GM18858 (cell line): ENCODE data around the gene ACE2.

Experiments used
- ATAC-seq: cut with Tn5 transposase; IDR thresholded peaks from one replicate; pipeline ENCODE4 v1.9.1; 2021; ENCODE audit not compliant: unreplicated experiment

ACE2 gene

DNA sequence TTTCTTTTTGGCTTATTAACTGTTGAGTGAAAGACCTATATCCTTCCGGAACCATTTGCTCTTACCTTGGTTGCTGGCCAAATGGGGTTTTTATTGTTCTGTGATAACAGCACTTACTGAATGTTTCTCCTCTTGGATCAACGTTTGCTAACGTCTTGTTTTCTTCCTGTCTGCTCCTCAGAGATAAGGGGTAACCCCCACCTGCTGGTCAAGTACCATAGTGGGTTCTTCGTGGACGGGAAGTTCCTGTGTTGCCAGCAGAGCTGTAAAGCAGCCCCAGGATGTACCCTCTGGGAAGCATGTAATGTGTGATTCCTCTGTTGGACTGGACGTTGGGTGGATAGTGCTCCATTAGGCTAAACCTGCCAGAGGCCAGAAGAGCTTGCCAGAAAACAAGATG is 84.8 kb downstream of the ACE2 start:
- ATAC-seq: no peak

- no peak for ATAC-seq
Measured at GRCh38 chrX:15514279-15514678, 86.5 kb downstream of the ACE2 start.

DNA sequence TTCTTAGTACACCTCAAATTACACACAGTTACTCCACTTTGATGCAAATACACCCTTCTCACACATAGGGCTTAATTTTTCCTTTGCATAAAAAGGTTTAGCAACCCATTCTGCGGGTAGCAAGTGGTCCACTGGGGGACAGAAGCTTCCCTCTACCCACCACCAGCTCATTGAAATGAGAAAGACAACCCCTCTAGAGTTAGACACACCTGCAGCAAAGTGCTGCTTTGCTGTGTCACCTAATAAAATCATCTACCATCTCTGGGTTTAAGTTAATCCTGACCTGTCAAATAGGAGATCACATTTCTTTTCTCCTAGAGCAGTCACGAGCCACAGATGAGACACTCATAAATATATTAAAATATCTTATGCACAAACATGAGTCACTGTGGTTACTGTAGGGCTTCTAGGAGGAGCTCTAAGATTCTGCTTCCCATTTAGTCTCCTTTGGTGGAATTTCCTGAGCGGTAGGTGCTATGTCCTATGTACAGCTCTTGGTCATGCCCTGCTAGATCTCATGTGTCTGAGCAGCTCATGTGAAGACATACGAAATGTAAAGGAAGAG is 88.3 kb downstream of the ACE2 start:
- no peak for ATAC-seq

- ATAC-seq: no peak
Measured at GRCh38 chrX:15511563-15511962, 89.2 kb downstream of the ACE2 start.
